A549 (cell line): ENCODE measurements around the gene PPP2R5B.

Experiments used
- CTCF ChIP-seq: fragments of >200 bp; sonication (Bioruptor Twin); formaldehyde crosslinking; IDR thresholded peaks from 3 replicates; pipeline ENCODE4 v1.5.1; 2016
- E2F6 ChIP-seq: IDR thresholded peaks from 2 replicates; pipeline ENCODE4 v1.6.1; 2012; ENCODE audit warnings: low read depth, borderline replicate concordance
- ELK1 ChIP-seq: fragments of 150-350 bp; IDR thresholded peaks from 2 replicates; pipeline ENCODE4 v1.6.1; 2014; ENCODE audit warnings: low read depth, mild to moderate bottlenecking, low read length
- JUNB ChIP-seq: fragments of >200 bp; sonication (Bioruptor Twin); formaldehyde crosslinking; IDR thresholded peaks from 2 replicates; pipeline ENCODE4 v1.6.1; 2016
- MAX ChIP-seq: IDR thresholded peaks from 2 replicates; pipeline ENCODE4 v1.6.1; 2012
- POLR2A ChIP-seq: IDR thresholded peaks from 2 replicates; pipeline ENCODE4 v1.6.1; 2012; ENCODE audit warnings: mild to moderate bottlenecking, low read length
- RAD21 ChIP-seq, 2 experiments: fragments of >200 bp in 1 of 2; sonication (Bioruptor Twin) in 1 of 2; formaldehyde crosslinking in 1 of 2; IDR thresholded peaks in 1 of 2; conservative IDR thresholded peaks in 1 of 2; 2 replicates in 1 of 2; 3 replicates in 1 of 2; pipeline ENCODE4 v1.6.1; 2012 to 2018; ENCODE audit warnings: inconsistent platforms in 1 of 2
- SMC3 ChIP-seq: fragments of >200 bp; sonication (Bioruptor Twin); formaldehyde crosslinking; IDR thresholded peaks from 3 replicates; pipeline ENCODE4 v1.6.1; 2018; ENCODE audit warnings: inconsistent platforms
- SREBF2 ChIP-seq: fragments of 450-650 bp; IDR thresholded peaks from 2 replicates; pipeline ENCODE4 v1.6.1; 2014; ENCODE audit warnings: mild to moderate bottlenecking, moderate library complexity

GRCh38 chr11:64947208-64947814 is 22.8 kb downstream of the PPP2R5B start:
- no peak for TF ChIP-seq MAX
- no peak for TF ChIP-seq CTCF
- no peak for TF ChIP-seq E2F6
- TF ChIP-seq SREBF2, result no peak
- TF ChIP-seq ELK1, result no peak
- TF ChIP-seq RAD21 (conservative IDR thresholded peaks at IDR 0.05 in 1 of 2, IDR thresholded peaks at IDR 0.05 in 1 of 2), result no peak
- no peak for TF ChIP-seq SMC3
- no peak for TF ChIP-seq POLR2A
- no peak for TF ChIP-seq JUNB
